NCI-H446 treated with DMSO at 0.1 percent for 48 hours (cell line): ENCODE data around the gene HTR7.

Experiments used
- DNase-seq: peaks from one replicate; lab custom pipeline; 2025; lab: John Stamatoyannopoulos, UW

The HTR7 gene

GRCh38 chr10:90804354-90804753 is 53.5 kb downstream of the HTR7 start:
- DNase-seq = no peak

GRCh38 chr10:90801608-90802007 is 56.2 kb downstream of the HTR7 start:
- no peak for DNase-seq

- DNase-seq = no peak
Observed at GRCh38 chr10:90800232-90800796, 57.5 kb downstream of the HTR7 start.

- DNase-seq = no peak
Observed at GRCh38 chr10:90799172-90799571, 58.7 kb downstream of the HTR7 start.

GRCh38 chr10:90798482-90798881 is 59.4 kb downstream of the HTR7 start:
- no peak for DNase-seq

- DNase-seq = no peak
Observed at GRCh38 chr10:90790422-90790821, 67.4 kb downstream of the HTR7 start.

- no peak for DNase-seq
Observed at GRCh38 chr10:90788968-90789367, 68.9 kb downstream of the HTR7 start.

- DNase-seq = no peak
Observed at GRCh38 chr10:90788199-90788491, 69.7 kb downstream of the HTR7 start.

GRCh38 chr10:90787393-90788198 is 70.2 kb downstream of the HTR7 start:
- peak; percentile 9 for DNase-seq

GRCh38 chr10:90785782-90786181 is 72.1 kb downstream of the HTR7 start:
- no peak for DNase-seq

GRCh38 chr10:90784771-90785170 is 73.1 kb downstream of the HTR7 start:
- no peak for DNase-seq

GRCh38 chr10:90780488-90780887 is 77.4 kb downstream of the HTR7 start:
- no peak for DNase-seq

GRCh38 chr10:90779548-90779947 is 78.3 kb downstream of the HTR7 start:
- no peak for DNase-seq

- DNase-seq = no peak
Observed at GRCh38 chr10:90777621-90778020, 80.2 kb downstream of the HTR7 start.

GRCh38 chr10:90775351-90776028 is 82.3 kb downstream of the HTR7 start:
- DNase-seq = no peak

GRCh38 chr10:90769946-90770841 is 87.6 kb downstream of the HTR7 start:
- no peak for DNase-seq

- DNase-seq = no peak
Observed at GRCh38 chr10:90751107-90751997, 106.5 kb downstream of the HTR7 start.

GRCh38 chr10:90746829-90747228 is 111.0 kb downstream of the HTR7 start:
- no peak for DNase-seq

GRCh38 chr10:90745565-90745964 is 112.3 kb downstream of the HTR7 start:
- peak; percentile 65 for DNase-seq

- no peak for DNase-seq
Observed at GRCh38 chr10:90743291-90743690, 114.5 kb downstream of the HTR7 start.

- no peak for DNase-seq
Observed at GRCh38 chr10:90741926-90742565, 115.8 kb downstream of the HTR7 start.
